Measurements from ENCODE around the gene MATCAP1. TPM values are rescaled to one million over a fixed set of nuclear protein-coding genes. Genes with fewer than 3 reads are reported as not detected.
A peak's percentile ranks its signal among the peaks of the same experiment; 100 is the strongest.

The MATCAP1 gene
- total and polyA plus RNA-seq, 3 experiments from 2014 or later, result 0.68 to 15.6 (median 15.3) TPM

- Histone ChIP-seq H3K9me3 (ENCODE audit: low read length) (no peaks in the 10 kb centered on the region), H3K4me3 (ENCODE audit: low read length) (no peak overlapping the region), H3K36me3 (ENCODE audit: insufficient read depth, low read length) (no peaks in the 10 kb centered on the region), H3K27ac (ENCODE audit: low read depth, low read length) (no peak overlapping the region), H3K4me1 (ENCODE audit: insufficient read depth, low read length) (peaks cover 34% of the 10 kb centered on the region), H3K27me3 (ENCODE audit: insufficient read depth, low read length, poor library complexity, severe bottlenecking) (no peaks in the 10 kb centered on the region)
- Mint-ChIP-seq H3K4me1 (peaks cover 21 to 41% (median 22%) of the 10 kb centered on the region in 3 donors), H3K36me3 (no peaks in the 10 kb centered on the region), H3K27me3 (peaks cover 0 to 4% of the 10 kb centered on the region in 2 donors), H3K9me3 (no peaks in the 10 kb centered on the region), H3K4me3 (no peak overlapping the region), H3K27ac (no peak overlapping the region)
- CTCF ChIA-PET, result interaction anchor here (11.3 kb wide), 1 partner anchor 23 kb away, joined by 205 read pairs; the partner anchor contains the start of genes B3GNT9, FBXL8, HSF4 and TRADD
- POLR2A ChIA-PET, result interaction anchor here (0.6 kb wide), 1 partner anchor 37 kb away, joined by 4 read pairs; no protein-coding TSS in a partner anchor
- DNase-seq, result no peak
These were observed 2.4 kb downstream of the MATCAP1 start for GRCh38 chr16:67181346-67181745.

DNA sequence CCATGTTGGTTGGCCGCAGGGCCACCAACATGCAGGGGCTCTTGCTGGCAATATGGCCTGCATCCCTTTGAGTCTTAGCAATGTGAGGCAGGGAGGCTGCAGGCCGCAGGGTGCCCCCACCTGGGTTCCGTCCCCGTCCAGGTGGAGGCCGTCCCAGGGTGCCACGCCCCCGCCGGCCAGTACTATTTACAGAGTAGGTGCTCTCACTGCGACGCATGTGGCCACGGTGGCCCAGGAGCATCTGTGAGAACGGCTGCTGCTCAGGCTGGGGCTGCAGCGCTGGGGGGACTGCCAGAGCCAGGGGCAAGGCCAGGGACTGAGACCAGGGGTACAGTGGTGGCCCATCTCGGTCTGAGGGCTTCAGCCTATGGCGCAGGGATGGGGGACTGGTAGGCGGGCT is 3.6 kb downstream of the MATCAP1 start:
- Mint-ChIP-seq H3K4me3 (no peak overlapping the region), H3K27ac (no peak overlapping the region), H3K4me1 (peaks cover 15 to 39% (median 21%) of the 10 kb centered on the region in 3 donors), H3K36me3 (no peaks in the 10 kb centered on the region), H3K9me3 (no peaks in the 10 kb centered on the region), H3K27me3 (no peaks in the 10 kb centered on the region)
- Histone ChIP-seq H3K4me3 (ENCODE audit: low read length) (no peak overlapping the region), H3K9me3 (ENCODE audit: low read length) (no peaks in the 10 kb centered on the region), H3K36me3 (ENCODE audit: insufficient read depth, low read length) (no peaks in the 10 kb centered on the region), H3K27ac (ENCODE audit: low read depth, low read length) (no peak overlapping the region), H3K4me1 (ENCODE audit: insufficient read depth, low read length) (peaks cover 26% of the 10 kb centered on the region), H3K27me3 (ENCODE audit: insufficient read depth, low read length, poor library complexity, severe bottlenecking) (no peaks in the 10 kb centered on the region)
- CTCF ChIA-PET, result interaction anchor here (11.3 kb wide), 1 partner anchor 22 kb away, joined by 205 read pairs; the partner anchor contains the start of genes B3GNT9, FBXL8, HSF4 and TRADD
- POLR2A ChIA-PET, result no interaction called here
- DNase-seq, result no peak

GRCh38 chr16:67179421-67180080 is 4.2 kb downstream of the MATCAP1 start:
- H3K9me3 Mint-ChIP-seq, result no peaks in the 10 kb centered on the region
- ChIA-PET CTCF (interaction anchor here (1.7 kb wide), 1 partner anchor 24 kb away, joined by 6 read pairs; no protein-coding TSS in a partner anchor), POLR2A (no interaction called here)
- H3K36me3 Mint-ChIP-seq, result no peaks in the 10 kb centered on the region
- Histone ChIP-seq H3K9me3 (ENCODE audit: low read length) (no peaks in the 10 kb centered on the region), H3K4me1 (ENCODE audit: insufficient read depth, low read length) (peaks cover 24% of the 10 kb centered on the region), H3K27me3 (ENCODE audit: insufficient read depth, low read length, poor library complexity, severe bottlenecking) (peaks cover 2% of the 10 kb centered on the region), H3K27ac (ENCODE audit: low read depth, low read length) (no peak overlapping the region), H3K36me3 (ENCODE audit: insufficient read depth, low read length) (no peaks in the 10 kb centered on the region), H3K4me3 (ENCODE audit: low read length) (no peak overlapping the region)
- no peak for DNase-seq
- peaks cover 13 to 36% (median 20%) of the 10 kb centered on the region in 3 donors for H3K4me1 Mint-ChIP-seq
- H3K4me3 Mint-ChIP-seq, result peak overlapping the region in 1 of 7 donors; percentile 46
- no peaks in the 10 kb centered on the region for H3K27me3 Mint-ChIP-seq
- H3K27ac Mint-ChIP-seq, result no peak overlapping the region

DNA sequence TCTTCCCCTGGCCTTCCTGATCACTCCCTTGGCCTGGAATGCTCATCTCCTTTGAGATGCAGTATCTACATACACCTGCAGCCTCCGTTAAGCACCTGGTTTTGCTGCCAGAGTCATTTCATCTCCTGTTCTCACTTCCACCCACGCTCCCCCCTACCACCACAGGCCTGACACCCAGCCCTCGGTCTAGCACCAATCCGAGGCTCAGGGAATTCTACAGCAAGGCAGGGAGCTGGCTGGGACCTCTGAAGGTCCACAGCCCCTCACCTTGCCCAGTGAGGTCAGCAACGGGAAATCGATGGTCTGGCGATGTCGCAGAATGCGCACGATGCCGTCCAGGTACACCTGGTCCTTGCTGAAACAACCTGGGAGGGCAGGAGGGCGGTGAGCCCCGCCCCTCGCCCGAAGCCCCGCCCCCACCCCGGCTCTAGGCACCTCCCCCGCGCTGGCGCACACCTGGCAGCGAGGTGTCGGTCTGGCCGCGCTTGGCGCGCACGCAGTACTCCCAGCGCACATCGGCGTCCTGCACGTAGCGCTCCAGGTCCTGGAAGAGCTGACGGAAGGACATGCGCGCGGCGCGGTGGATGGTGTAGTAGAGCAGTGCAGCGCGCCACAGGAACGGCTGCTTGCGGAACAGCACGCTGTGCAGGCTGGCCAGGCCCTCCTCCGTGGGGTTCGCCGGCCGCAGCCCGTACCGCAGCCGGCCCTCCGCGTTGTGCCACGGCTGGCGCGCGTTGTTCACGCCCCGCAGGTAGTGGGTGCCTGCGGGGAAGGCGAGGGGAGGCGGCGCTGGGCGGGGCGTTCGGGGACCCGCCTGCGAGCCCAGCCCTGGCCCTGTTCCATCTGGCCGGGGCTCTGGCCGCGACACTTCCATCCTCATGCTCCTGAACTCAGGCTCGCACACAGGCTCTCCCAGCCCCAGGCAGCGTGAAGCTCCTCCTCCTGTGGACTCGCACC is 5.7 kb downstream of the MATCAP1 start:
- Mint-ChIP-seq H3K4me1 (peaks cover 24 to 46% (median 31%) of the 10 kb centered on the region in 3 donors), H3K9me3 (no peaks in the 10 kb centered on the region), H3K27me3 (no peaks in the 10 kb centered on the region), H3K27ac (peak overlapping the region in 3 of 8 donors; percentile 31 to 88 (median 54)), H3K4me3 (peak overlapping the region; percentile 64 to 75 (median 71)), H3K36me3 (no peaks in the 10 kb centered on the region)
- DNase-seq, result peak; percentile 43 to 75 (median 49)
- ChIA-PET POLR2A (no interaction called here), CTCF (interaction anchor here (1.0 to 3.1 kb wide), 4 partner anchors 7 to 23 kb away, joined by 3 to 18 read pairs (median 4); partner anchors contain the start of gene MATCAP1)
- H3K4me1 ChIP-seq (ENCODE audit: insufficient read depth, low read length), result peaks cover 32% of the 10 kb centered on the region
- H3K27me3 ChIP-seq (ENCODE audit: insufficient read depth, low read length, poor library complexity, severe bottlenecking), result peaks cover 6% of the 10 kb centered on the region
- H3K9me3 ChIP-seq (ENCODE audit: low read length), result no peaks in the 10 kb centered on the region
- H3K4me3 ChIP-seq (ENCODE audit: low read length), result peak overlapping the region; percentile 39
- H3K27ac ChIP-seq (ENCODE audit: low read depth, low read length), result no peak overlapping the region
- H3K36me3 ChIP-seq (ENCODE audit: insufficient read depth, low read length), result no peaks in the 10 kb centered on the region

DNA sequence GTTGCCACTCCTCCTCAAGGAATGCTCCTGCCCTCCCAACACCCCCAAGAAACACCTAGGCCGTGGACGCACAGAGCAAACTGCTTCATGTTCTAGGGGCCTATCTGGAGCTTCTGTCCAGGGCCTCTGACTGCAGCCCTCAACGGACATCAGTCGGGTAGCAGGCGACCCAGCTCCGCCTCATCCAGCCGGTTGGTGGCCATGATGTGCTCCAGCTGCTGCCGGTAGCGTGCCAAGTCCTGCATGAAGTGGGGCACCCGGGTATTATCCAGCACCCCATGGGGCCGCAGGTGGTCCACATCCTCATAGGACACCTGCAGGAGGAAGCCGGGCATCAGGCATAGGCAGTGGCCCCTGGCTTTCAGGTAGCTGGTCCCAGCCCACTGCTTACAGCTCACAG is 7.1 kb downstream of the MATCAP1 start:
- Histone ChIP-seq H3K9me3 (ENCODE audit: low read length) (no peaks in the 10 kb centered on the region), H3K4me1 (ENCODE audit: insufficient read depth, low read length) (peaks cover 29% of the 10 kb centered on the region), H3K36me3 (ENCODE audit: insufficient read depth, low read length) (no peaks in the 10 kb centered on the region), H3K27me3 (ENCODE audit: insufficient read depth, low read length, poor library complexity, severe bottlenecking) (peaks cover 6% of the 10 kb centered on the region), H3K4me3 (ENCODE audit: low read length) (no peak overlapping the region), H3K27ac (ENCODE audit: low read depth, low read length) (no peak overlapping the region)
- Mint-ChIP-seq H3K4me3 (peak overlapping the region in 3 of 7 donors; percentile 4 to 73 (median 47)), H3K4me1 (peaks cover 28 to 50% (median 35%) of the 10 kb centered on the region in 3 donors), H3K27me3 (peaks cover 0 to 2% of the 10 kb centered on the region in 2 donors), H3K27ac (peak overlapping the region in 2 of 8 donors; percentile 36 to 51), H3K9me3 (no peaks in the 10 kb centered on the region), H3K36me3 (no peaks in the 10 kb centered on the region)
- no peak for DNase-seq
- CTCF ChIA-PET, result interaction anchor here (1.2 to 4.8 kb wide), 7 partner anchors 8 to 222 kb away, joined by 3 to 30 read pairs (median 10); partner anchors contain the start of genes HSF4 and MATCAP1
- POLR2A ChIA-PET, result interaction anchor here (1.1 kb wide), 1 partner anchor 67 kb away, joined by 4 read pairs; no protein-coding TSS in a partner anchor

DNA sequence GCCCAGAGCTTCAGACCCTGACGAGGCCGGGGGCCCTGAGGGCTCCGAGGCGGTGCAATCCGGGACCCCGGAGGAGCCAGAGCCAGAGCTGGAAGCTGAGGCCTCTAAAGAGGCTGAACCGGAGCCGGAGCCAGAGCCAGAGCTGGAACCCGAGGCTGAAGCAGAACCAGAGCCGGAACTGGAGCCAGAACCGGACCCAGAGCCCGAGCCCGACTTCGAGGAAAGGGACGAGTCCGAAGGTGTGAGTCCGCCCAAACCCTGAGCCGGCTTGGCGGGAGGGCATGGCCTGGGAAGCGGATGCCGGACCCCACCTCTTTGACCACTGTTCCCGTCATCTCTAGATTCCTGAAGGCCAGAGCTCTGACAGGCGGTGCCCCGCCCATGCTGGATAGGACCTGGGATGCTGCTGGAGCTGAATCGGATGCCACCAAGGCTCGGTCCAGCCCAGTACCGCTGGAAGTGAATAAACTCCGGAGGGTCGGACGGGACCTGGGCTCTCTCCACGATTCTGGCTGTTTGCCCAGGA is 9.0 kb downstream of the MATCAP1 start:
- Histone ChIP-seq H3K4me1 (ENCODE audit: insufficient read depth, low read length) (peaks cover 34% of the 10 kb centered on the region), H3K27ac (ENCODE audit: low read depth, low read length) (no peak overlapping the region), H3K9me3 (ENCODE audit: low read length) (no peaks in the 10 kb centered on the region), H3K27me3 (ENCODE audit: insufficient read depth, low read length, poor library complexity, severe bottlenecking) (peaks cover 17% of the 10 kb centered on the region), H3K4me3 (ENCODE audit: low read length) (peak overlapping the region; percentile 58), H3K36me3 (ENCODE audit: insufficient read depth, low read length) (no peaks in the 10 kb centered on the region)
- no peaks in the 10 kb centered on the region for H3K9me3 Mint-ChIP-seq
- H3K27me3 Mint-ChIP-seq, result peaks cover 12 to 15% of the 10 kb centered on the region in 2 donors
- H3K4me1 Mint-ChIP-seq, result peaks cover 43 to 66% (median 45%) of the 10 kb centered on the region in 3 donors
- DNase-seq, result no peak
- peak overlapping the region in 3 of 7 donors; percentile 35 to 83 (median 46) for H3K4me3 Mint-ChIP-seq
- CTCF ChIA-PET, result interaction anchor here (1.3 to 4.8 kb wide), 9 partner anchors 10 to 196 kb away, joined by 4 to 30 read pairs (median 10); partner anchors contain the start of genes HSF4, MATCAP1 and TRADD
- H3K36me3 Mint-ChIP-seq, result no peaks in the 10 kb centered on the region
- POLR2A ChIA-PET, result interaction anchor here (0.6 to 1.2 kb wide), 5 partner anchors 8 to 36 kb away, joined by 3 to 6 read pairs (median 5); partner anchors contain the start of gene HSF4
- peak overlapping the region in 1 of 8 donors; percentile 38 for H3K27ac Mint-ChIP-seq

All from CD8-positive, alpha-beta memory T cell (primary cell).